Stimulated activated CD8-positive, alpha-beta memory T cell treated with anti-CD3 and anti-CD28 coated beads, Interleukin-12 subunit alpha, Interleukin-12 subunit beta, amount 100 ng/mL, for 1 hour (primary cell): ENCODE measurements around the gene TPSG1.
"Not testable (repeated sequence)": the region's sequence is repeated elsewhere in the genome, so short reads cannot be mapped to it uniquely, and the experiment has no call there.

Experiments
- DNase-seq: peaks from one replicate; pipeline ENCODE4 v3.0.0-alpha.2; 2020; ENCODE audit warnings: low read depth

The TPSG1 gene

DNA sequence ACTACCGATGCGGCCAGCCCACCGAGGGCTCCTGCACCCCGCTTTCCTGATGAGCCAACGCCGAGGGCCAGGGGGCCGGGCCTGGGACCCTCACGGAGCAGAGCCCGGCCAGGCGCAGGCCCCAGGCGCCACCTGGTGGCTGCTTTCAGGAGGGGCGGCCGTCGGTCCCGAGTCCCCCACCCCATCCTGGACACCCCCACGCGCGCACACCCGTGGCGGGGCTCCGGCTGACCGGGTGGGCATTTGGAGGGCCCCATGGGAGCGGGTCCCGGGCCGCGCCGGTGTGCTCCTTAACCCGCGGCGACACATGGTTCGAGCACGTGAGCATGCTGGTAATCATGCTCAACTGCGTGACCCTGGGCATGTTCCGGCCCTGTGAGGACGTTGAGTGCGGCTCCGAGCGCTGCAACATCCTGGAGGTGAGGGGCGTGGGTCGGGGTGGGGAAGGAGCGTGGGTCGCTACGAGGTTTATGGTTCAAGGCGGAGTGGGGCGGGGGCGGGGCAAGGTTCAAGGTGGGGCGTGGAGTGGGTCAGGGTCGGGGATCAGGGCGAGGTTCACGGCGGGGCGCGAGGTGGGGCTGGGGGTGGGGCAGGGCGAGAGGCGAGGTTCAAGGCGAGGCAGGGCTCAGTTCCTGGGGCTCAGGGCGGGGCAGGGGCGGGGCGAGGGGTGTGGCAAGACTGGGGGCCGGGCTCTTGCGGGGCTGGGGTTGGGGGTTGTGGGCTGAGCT, 30.2 kb downstream of the TPSG1 start:
- DNase-seq = no peak

GRCh38 chr16:1193825-1194581, 31.1 kb downstream of the TPSG1 start:
- DNase-seq = no peak

DNA sequence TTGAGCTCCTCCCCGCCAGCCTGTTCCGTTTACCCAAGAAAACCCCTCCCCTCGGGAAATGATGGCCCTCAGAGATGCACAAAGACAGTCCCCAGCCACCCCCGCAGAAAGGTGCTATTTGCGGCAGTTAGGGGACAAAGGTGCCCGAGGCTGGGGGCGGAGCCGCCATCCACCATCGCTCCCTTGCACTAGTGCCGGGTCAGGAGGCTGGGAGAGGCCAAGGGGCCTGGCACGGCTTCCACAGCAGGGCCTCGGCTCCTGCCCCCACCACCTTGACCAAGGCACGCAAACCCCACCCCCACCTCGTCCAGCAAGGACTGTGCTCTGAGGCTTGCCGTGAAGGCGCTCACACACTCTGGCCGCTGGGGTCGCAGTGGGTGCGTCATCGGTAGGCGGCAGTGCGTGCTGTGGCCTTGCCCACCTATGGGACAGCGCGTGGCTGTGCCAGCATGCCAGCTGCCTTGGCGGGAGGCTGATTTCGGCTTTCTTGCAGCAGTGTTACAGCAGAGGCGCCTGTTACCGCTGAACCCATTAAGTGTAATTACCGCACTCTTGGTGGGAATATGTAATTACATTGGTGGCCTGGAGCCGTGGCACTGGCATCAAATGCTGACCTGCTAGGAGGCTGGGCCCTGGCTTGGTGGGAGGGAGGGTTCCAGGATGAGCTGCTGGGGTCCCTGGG, 31.8 kb downstream of the TPSG1 start:
- DNase-seq = no peak

DNA sequence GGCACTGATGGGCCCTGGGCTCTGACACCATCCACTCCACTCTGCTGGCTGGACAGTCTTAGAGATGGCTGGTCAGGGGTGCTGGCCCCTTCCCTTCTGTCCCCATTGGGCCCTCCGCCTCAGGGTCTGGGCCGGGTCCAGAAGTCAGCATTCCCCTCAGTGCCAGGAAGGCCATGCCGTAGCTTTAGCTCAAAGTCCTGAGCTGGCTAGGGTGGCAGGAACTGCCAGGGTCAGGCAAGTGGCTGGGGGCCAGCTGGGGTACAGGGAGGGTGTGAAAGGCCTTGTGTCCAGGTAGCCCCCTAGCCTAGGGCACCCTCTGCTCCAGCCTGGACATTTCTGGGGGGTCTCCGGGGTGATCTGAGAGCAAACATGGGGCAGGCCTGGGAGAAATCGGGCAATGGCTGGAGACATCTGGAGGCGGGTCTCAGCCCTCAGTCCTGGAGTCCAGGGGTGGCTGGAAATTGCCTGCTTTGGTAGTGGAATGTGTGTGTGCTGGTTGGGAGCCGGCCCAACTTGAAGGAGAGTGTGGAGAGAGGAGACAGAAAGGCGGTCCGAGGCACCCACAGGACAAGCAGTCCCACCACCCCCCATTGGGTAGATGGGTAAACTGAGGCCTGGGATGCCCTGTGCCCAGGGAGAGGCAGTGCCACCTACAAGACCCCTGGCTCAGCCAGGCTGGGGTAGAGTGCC, 32.5 kb downstream of the TPSG1 start:
- no peak for DNase-seq

GRCh38 chr16:1190789-1191188, 34.3 kb downstream of the TPSG1 start:
- not testable (repeated sequence) for DNase-seq

- DNase-seq = no peak
These were observed 35.6 kb downstream of the TPSG1 start for GRCh38 chr16:1189455-1189854.

GRCh38 chr16:1188432-1189189, 36.5 kb downstream of the TPSG1 start:
- DNase-seq = peak; percentile 12

DNA sequence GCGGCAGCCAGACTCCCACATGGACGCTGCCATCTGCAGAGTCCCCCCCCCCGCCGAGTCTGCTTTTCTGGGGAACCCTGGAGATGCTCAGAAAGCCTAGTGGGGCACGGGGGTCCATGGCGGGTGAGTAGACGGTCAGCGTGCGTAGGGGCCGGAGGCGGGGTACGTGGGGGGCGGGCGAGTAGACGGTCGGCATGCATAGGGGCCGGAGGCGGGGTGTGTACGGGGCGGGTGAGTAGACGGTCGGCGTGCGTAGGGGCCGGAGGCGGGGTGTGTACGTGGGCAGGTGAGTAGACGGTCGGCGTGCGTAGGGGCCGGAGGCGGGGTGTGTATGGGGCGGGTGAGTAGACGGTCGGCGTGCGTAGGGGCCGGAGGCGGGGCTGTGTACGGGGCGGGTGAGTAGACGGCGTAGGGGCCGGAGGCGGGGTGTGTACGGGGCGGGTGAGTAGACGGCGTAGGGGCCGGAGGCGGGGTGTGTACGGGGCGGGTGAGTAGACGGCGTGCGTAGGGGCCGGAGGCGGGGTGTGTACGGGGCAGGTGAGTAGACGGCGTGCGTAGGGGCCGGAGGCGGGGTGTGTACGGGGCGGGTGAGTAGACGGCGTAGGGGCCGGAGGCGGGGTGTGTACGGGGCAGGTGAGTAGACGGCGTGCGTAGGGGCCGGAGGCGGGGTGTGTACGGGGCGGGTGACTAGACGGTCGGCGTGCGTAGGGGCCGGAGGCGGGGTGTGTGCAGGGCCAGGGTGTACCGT, 39.4 kb downstream of the TPSG1 start:
- DNase-seq = not testable (repeated sequence)

GRCh38 chr16:1184980-1185379, 40.1 kb downstream of the TPSG1 start:
- no peak for DNase-seq

GRCh38 chr16:1184156-1184868, 40.8 kb downstream of the TPSG1 start:
- no peak for DNase-seq

- no peak for DNase-seq
These were observed 41.8 kb downstream of the TPSG1 start for GRCh38 chr16:1182950-1183907.

DNA sequence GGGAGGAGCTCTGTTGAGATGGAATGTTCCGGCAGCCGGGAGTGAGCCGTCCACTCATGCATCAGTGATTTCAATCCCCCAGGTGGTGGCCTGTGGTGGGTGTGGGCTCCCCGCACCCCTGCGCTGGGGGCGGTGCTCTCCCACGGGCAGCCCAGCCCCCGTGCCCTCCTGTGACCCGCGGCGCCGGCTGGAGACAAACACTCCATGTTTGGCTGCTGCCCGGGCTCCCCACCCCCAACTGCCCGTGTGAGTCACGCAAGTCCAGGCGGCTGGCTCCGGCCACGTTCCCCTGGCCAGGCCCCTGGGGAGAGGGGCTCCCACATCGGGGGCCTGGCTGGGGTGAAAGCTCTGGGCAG, 42.8 kb downstream of the TPSG1 start:
- no peak for DNase-seq

GRCh38 chr16:1181404-1182315, 43.4 kb downstream of the TPSG1 start:
- DNase-seq = no peak

DNA sequence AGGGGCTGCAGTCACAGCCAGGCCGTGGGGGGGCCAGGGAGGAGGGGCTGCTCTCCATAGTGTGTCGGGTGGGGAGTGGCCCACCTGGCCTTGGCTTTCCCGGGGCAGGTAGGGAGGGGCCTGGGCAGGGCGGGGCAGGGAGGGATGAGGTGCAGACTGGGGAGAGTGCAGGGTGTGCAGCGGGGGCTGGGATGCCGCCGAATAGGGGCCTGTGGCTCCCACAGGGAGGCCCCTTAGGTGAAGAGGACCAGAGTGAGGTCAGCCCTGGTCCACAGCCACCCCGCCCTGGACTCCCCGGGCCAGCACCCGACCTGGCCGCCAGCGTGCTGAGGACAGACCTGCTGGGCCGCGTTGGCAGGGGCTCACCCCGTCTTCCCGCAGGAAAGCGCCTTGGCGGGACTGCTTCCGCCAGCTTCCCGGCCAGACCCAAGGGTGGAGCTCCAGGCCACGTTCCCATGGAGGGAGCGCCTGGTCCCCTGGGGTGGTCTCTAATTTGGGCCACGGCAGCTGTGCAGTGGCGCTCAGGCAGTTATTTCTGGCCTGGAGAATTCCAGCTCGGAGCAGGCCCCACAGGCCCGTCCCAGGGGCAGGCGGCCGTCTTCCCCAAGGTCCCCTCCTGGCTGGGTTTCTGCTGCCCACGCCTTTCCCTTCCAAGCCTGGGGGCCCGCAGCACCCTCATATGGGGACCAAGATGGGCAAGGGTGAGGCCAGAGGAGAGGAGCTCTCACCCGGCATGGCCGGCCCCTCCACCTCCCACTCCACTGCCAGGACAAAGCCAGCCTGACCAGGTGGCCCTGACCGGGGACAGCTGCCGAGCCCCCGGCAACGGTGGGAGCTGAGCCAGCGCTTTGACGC, 44.3 kb downstream of the TPSG1 start:
- DNase-seq = no peak

GRCh38 chr16:1178295-1178910, 46.7 kb downstream of the TPSG1 start:
- DNase-seq = no peak

DNA sequence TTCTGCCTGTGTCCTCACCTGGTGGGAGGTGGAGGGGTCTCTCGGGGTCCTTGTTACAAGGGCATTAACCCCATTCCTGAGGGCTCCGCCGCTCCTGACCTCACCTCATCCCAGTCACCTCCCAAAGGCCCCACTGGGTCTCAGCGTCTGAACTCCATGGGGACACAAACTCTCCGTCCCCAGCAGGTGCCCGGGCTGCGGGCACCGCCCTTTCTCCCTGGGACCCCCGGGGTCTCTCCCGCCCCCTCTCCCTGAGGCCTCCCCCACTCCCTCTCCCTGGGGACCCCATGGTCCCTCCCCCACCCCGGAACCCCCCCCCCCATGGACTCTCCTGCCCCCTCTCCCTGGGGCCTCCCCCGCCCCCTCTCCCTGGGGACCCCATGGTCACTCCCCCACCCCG, 47.3 kb downstream of the TPSG1 start:
- DNase-seq = no peak

- no peak for DNase-seq
These were observed 48.0 kb downstream of the TPSG1 start for GRCh38 chr16:1177053-1177452.
